ENCODE results near the gene DUSP3.

The DUSP3 gene

GRCh38 chr17:43814026-43814425 is 35.2 kb upstream of the DUSP3 start:
- H3K27ac ChIP-seq (ENCODE audit: low read length): no peak overlapping the region
- H3K9ac ChIP-seq (ENCODE audit: low read length): no peak overlapping the region
- peaks cover 8% of the 10 kb centered on the region for H3K4me1 ChIP-seq (ENCODE audit: control insufficient read depth, low read depth, low read length)
- no peaks in the 10 kb centered on the region for H3K36me3 ChIP-seq (ENCODE audit: control insufficient read depth, low read depth, low read length)
- no peak overlapping the region for H3K4me3 ChIP-seq (ENCODE audit: low read length)
- H3K9me3 ChIP-seq (ENCODE audit: control insufficient read depth, low read depth, low read length): no peaks in the 10 kb centered on the region
- H3K27me3 ChIP-seq (ENCODE audit: control insufficient read depth, insufficient read depth, low read length): no peaks in the 10 kb centered on the region

- Histone ChIP-seq H3K4me1 (ENCODE audit: control insufficient read depth, low read depth, low read length) (peaks cover 8% of the 10 kb centered on the region), H3K4me3 (ENCODE audit: low read length) (no peak overlapping the region), H3K36me3 (ENCODE audit: control insufficient read depth, low read depth, low read length) (no peaks in the 10 kb centered on the region), H3K27me3 (ENCODE audit: control insufficient read depth, insufficient read depth, low read length) (no peaks in the 10 kb centered on the region), H3K9ac (ENCODE audit: low read length) (no peak overlapping the region), H3K9me3 (ENCODE audit: control insufficient read depth, low read depth, low read length) (no peaks in the 10 kb centered on the region), H3K27ac (ENCODE audit: low read length) (no peak overlapping the region)
Observed at GRCh38 chr17:43813386-43813785, 34.6 kb upstream of the DUSP3 start.

GRCh38 chr17:43812396-43813265 is 33.9 kb upstream of the DUSP3 start:
- Histone ChIP-seq H3K4me1 (ENCODE audit: control insufficient read depth, low read depth, low read length) (peaks cover 8% of the 10 kb centered on the region), H3K4me3 (ENCODE audit: low read length) (no peak overlapping the region), H3K9ac (ENCODE audit: low read length) (no peak overlapping the region), H3K27me3 (ENCODE audit: control insufficient read depth, insufficient read depth, low read length) (no peaks in the 10 kb centered on the region), H3K36me3 (ENCODE audit: control insufficient read depth, low read depth, low read length) (no peaks in the 10 kb centered on the region), H3K9me3 (ENCODE audit: control insufficient read depth, low read depth, low read length) (no peaks in the 10 kb centered on the region), H3K27ac (ENCODE audit: low read length) (no peak overlapping the region)

DNA sequence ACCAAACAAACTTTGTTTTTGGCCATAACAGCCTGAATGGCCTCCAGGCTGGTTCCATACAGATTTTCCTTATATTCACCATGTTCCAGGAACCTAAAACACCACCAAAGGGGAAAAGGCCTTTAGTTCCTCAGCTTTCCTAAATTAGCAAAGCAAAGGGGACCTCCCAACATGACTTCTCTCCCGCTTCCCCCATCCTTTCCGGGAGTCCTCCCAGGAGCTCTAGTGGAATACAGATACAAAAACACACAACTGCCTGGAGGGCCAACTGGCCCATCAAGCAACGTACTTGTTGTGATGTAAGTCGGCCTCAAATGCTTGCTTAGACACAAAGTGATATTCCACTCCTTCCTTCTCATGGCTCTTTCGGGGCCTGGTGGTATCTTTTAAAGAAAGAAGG is 32.0 kb upstream of the DUSP3 start:
- Histone ChIP-seq H3K27ac (ENCODE audit: low read length) (no peak overlapping the region), H3K4me3 (ENCODE audit: low read length) (no peak overlapping the region), H3K9me3 (ENCODE audit: control insufficient read depth, low read depth, low read length) (no peaks in the 10 kb centered on the region), H3K36me3 (ENCODE audit: control insufficient read depth, low read depth, low read length) (no peaks in the 10 kb centered on the region), H3K9ac (ENCODE audit: low read length) (no peak overlapping the region), H3K4me1 (ENCODE audit: control insufficient read depth, low read depth, low read length) (peaks cover 8% of the 10 kb centered on the region), H3K27me3 (ENCODE audit: control insufficient read depth, insufficient read depth, low read length) (no peaks in the 10 kb centered on the region)

DNA sequence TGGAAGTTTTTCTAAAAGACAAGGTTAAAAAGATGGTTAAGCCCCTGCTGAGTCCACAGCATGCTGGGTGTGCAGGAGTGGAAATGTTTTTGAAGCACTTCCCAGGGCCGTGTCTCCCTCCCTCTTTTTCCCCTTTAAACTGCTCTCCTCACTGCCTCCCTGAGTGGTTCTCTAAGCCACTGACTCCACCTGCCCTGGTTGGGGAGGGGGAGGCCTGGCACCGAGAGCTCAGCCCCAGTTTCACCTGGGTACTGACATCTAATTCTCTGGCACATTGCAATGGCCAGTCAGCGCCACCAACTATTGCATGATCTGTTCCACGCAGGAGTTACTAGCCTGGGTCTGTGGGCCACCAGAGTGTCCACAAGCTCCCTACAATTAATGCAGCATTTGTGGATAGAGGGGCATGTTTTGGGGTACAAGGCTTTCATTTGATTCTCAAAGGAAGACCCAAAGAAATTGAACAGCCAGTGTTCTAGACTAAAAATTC is 31.5 kb upstream of the DUSP3 start:
- Histone ChIP-seq H3K27me3 (ENCODE audit: control insufficient read depth, insufficient read depth, low read length) (no peaks in the 10 kb centered on the region), H3K36me3 (ENCODE audit: control insufficient read depth, low read depth, low read length) (no peaks in the 10 kb centered on the region), H3K9me3 (ENCODE audit: control insufficient read depth, low read depth, low read length) (no peaks in the 10 kb centered on the region), H3K27ac (ENCODE audit: low read length) (no peak overlapping the region), H3K4me1 (ENCODE audit: control insufficient read depth, low read depth, low read length) (peaks cover 8% of the 10 kb centered on the region), H3K9ac (ENCODE audit: low read length) (no peak overlapping the region), H3K4me3 (ENCODE audit: low read length) (no peak overlapping the region)

GRCh38 chr17:43809121-43809520 is 30.3 kb upstream of the DUSP3 start:
- H3K9ac ChIP-seq (ENCODE audit: low read length): no peak overlapping the region
- no peaks in the 10 kb centered on the region for H3K9me3 ChIP-seq (ENCODE audit: control insufficient read depth, low read depth, low read length)
- H3K27ac ChIP-seq (ENCODE audit: low read length): no peak overlapping the region
- H3K4me3 ChIP-seq (ENCODE audit: low read length): no peak overlapping the region
- no peaks in the 10 kb centered on the region for H3K36me3 ChIP-seq (ENCODE audit: control insufficient read depth, low read depth, low read length)
- no peaks in the 10 kb centered on the region for H3K27me3 ChIP-seq (ENCODE audit: control insufficient read depth, insufficient read depth, low read length)
- H3K4me1 ChIP-seq (ENCODE audit: control insufficient read depth, low read depth, low read length): peaks cover 13% of the 10 kb centered on the region

GRCh38 chr17:43808076-43808475 is 29.3 kb upstream of the DUSP3 start:
- Histone ChIP-seq H3K4me1 (ENCODE audit: control insufficient read depth, low read depth, low read length) (peaks cover 24% of the 10 kb centered on the region), H3K4me3 (ENCODE audit: low read length) (no peak overlapping the region), H3K27me3 (ENCODE audit: control insufficient read depth, insufficient read depth, low read length) (no peaks in the 10 kb centered on the region), H3K9ac (ENCODE audit: low read length) (no peak overlapping the region), H3K36me3 (ENCODE audit: control insufficient read depth, low read depth, low read length) (no peaks in the 10 kb centered on the region), H3K27ac (ENCODE audit: low read length) (no peak overlapping the region), H3K9me3 (ENCODE audit: control insufficient read depth, low read depth, low read length) (no peaks in the 10 kb centered on the region)

DNA sequence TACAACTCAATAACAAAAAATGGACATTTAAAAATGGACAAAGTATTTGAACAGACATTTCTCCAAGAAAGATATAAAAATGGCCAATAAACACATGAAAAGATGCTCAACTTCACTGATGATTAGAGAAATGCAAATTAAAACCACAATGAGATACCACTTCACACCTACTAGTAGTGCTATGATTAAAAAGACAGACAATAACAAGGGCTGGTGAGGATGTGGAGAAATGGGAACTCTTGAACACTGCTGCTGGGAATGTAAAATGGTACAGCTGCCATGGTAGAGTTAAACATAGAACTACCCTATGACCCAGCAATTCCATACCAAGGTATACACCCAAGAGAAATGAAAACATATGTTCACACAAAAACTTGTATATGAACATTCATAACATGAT is 26.3 kb upstream of the DUSP3 start:
- H3K27me3 ChIP-seq (ENCODE audit: control insufficient read depth, insufficient read depth, low read length): no peaks in the 10 kb centered on the region
- no peaks in the 10 kb centered on the region for H3K9me3 ChIP-seq (ENCODE audit: control insufficient read depth, low read depth, low read length)
- H3K36me3 ChIP-seq (ENCODE audit: control insufficient read depth, low read depth, low read length): no peaks in the 10 kb centered on the region
- H3K9ac ChIP-seq (ENCODE audit: low read length): no peak overlapping the region
- H3K4me1 ChIP-seq (ENCODE audit: control insufficient read depth, low read depth, low read length): peaks cover 21% of the 10 kb centered on the region
- H3K27ac ChIP-seq (ENCODE audit: low read length): no peak overlapping the region
- no peak overlapping the region for H3K4me3 ChIP-seq (ENCODE audit: low read length)

- no peak overlapping the region for H3K27ac ChIP-seq (ENCODE audit: low read length)
- no peaks in the 10 kb centered on the region for H3K27me3 ChIP-seq (ENCODE audit: control insufficient read depth, insufficient read depth, low read length)
- no peaks in the 10 kb centered on the region for H3K36me3 ChIP-seq (ENCODE audit: control insufficient read depth, low read depth, low read length)
- peak overlapping the region; percentile 3 for H3K4me3 ChIP-seq (ENCODE audit: low read length)
- no peak overlapping the region for H3K9ac ChIP-seq (ENCODE audit: low read length)
- H3K4me1 ChIP-seq (ENCODE audit: control insufficient read depth, low read depth, low read length): peaks cover 21% of the 10 kb centered on the region
- no peaks in the 10 kb centered on the region for H3K9me3 ChIP-seq (ENCODE audit: control insufficient read depth, low read depth, low read length)
Observed at GRCh38 chr17:43803758-43804157, 25.0 kb upstream of the DUSP3 start.

DNA sequence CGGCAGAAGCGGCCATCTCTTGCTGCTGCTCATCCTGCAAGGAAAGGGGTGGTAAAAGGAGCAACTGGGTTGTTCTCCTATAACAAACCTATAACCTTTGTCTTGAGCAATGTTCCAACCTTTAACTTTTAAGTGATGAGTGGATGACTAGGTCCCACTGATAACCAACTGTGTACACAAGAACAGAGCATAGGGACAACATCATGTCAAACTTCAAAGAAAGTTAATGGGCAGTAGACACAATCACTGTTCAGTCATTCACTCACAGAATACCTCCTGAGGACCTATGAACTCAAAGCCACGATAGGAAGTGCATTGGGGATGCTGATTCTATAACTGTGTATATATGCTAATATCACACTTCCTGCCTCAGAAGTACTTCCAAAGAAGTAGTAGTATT is 23.1 kb upstream of the DUSP3 start:
- H3K4me1 ChIP-seq (ENCODE audit: control insufficient read depth, low read depth, low read length): peaks cover 21% of the 10 kb centered on the region
- H3K27me3 ChIP-seq (ENCODE audit: control insufficient read depth, insufficient read depth, low read length): no peaks in the 10 kb centered on the region
- H3K27ac ChIP-seq (ENCODE audit: low read length): no peak overlapping the region
- H3K9me3 ChIP-seq (ENCODE audit: control insufficient read depth, low read depth, low read length): no peaks in the 10 kb centered on the region
- no peak overlapping the region for H3K9ac ChIP-seq (ENCODE audit: low read length)
- no peak overlapping the region for H3K4me3 ChIP-seq (ENCODE audit: low read length)
- H3K36me3 ChIP-seq (ENCODE audit: control insufficient read depth, low read depth, low read length): no peaks in the 10 kb centered on the region

DNA sequence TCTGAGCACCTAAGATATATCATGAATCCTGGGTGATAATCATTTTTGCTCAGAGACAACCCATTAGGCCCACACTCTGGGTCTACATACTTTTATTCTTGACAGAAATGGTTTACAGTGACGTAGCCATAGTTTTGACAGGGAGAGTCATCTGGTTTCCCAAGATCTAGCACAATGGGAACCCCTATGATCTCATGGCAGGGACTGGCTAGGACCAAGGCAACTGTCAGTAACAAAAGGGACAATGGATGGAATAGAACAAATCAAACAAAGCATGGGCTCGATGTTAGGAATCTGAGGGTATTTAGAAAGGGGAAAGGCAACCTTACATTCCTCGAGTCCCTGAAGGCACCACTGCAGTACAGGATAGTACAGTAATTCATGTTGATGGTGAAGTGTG is 22.0 kb upstream of the DUSP3 start:
- H3K4me1 ChIP-seq (ENCODE audit: control insufficient read depth, low read depth, low read length): peaks cover 21% of the 10 kb centered on the region
- no peaks in the 10 kb centered on the region for H3K36me3 ChIP-seq (ENCODE audit: control insufficient read depth, low read depth, low read length)
- H3K9ac ChIP-seq (ENCODE audit: low read length): no peak overlapping the region
- H3K27me3 ChIP-seq (ENCODE audit: control insufficient read depth, insufficient read depth, low read length): no peaks in the 10 kb centered on the region
- H3K27ac ChIP-seq (ENCODE audit: low read length): no peak overlapping the region
- H3K9me3 ChIP-seq (ENCODE audit: control insufficient read depth, low read depth, low read length): no peaks in the 10 kb centered on the region
- no peak overlapping the region for H3K4me3 ChIP-seq (ENCODE audit: low read length)

DNA sequence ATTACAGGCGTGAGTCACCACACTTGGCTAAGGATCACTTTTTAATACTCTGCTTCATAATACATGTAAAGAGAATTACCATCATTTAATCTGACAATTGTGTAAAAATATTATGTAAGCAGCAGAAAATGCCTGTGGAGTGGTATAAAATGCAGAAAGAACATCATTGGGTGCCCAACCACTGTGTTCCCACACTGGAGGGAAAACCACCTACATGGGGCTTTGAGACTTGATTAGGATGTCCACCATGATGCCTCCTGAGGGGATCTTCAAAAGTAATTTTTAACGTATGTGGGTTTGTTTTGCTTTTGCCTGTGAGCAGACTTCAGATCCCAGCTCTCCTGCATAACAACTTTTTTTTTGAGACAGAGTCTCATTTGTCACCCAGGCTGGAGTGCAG is 20.3 kb upstream of the DUSP3 start:
- Histone ChIP-seq H3K27me3 (ENCODE audit: control insufficient read depth, insufficient read depth, low read length) (no peaks in the 10 kb centered on the region), H3K4me1 (ENCODE audit: control insufficient read depth, low read depth, low read length) (peaks cover 15% of the 10 kb centered on the region), H3K9me3 (ENCODE audit: control insufficient read depth, low read depth, low read length) (no peaks in the 10 kb centered on the region), H3K9ac (ENCODE audit: low read length) (no peak overlapping the region), H3K36me3 (ENCODE audit: control insufficient read depth, low read depth, low read length) (no peaks in the 10 kb centered on the region), H3K4me3 (ENCODE audit: low read length) (no peak overlapping the region), H3K27ac (ENCODE audit: low read length) (no peak overlapping the region)

Data from iPS-18a (cell line).